ENCODE data around the gene ADCYAP1R1.

The ADCYAP1R1 gene

DNA sequence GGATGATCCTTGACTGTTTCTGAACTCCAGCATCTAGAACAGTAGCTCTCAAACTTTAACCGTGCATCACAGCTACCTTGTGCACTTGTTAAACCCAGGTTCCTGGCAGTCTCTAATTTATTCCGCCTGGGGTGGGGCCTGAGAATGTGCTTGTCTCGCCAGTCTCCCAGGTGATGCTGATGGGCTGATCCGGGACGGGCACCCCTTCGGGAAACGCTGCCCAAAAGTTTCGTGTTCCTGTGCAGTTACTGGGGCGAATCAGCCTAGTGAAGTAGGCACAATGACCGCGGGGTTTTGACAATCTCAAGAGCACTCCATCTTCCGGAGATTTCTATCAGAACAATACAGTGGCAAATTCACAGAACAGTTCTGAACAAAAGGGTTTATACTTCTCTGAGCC is 29.9 kb downstream of the ADCYAP1R1 start:
- Histone ChIP-seq H3K9me3 (no peaks in the 10 kb centered on the region), H3K36me3 (no peaks in the 10 kb centered on the region), H3K27me3 (peaks cover 0 to 20% of the 10 kb centered on the region in 2 donors), H3K4me3 (no peak overlapping the region), H3K27ac (no peak overlapping the region), H3K4me1 (no peaks in the 10 kb centered on the region)
- intact Hi-C loops (cut with DNase I; ENCODE audit: low total_unique reads): no loop called here
- DNase-seq: no peak
- TF ChIP-seq, protein P1, sequence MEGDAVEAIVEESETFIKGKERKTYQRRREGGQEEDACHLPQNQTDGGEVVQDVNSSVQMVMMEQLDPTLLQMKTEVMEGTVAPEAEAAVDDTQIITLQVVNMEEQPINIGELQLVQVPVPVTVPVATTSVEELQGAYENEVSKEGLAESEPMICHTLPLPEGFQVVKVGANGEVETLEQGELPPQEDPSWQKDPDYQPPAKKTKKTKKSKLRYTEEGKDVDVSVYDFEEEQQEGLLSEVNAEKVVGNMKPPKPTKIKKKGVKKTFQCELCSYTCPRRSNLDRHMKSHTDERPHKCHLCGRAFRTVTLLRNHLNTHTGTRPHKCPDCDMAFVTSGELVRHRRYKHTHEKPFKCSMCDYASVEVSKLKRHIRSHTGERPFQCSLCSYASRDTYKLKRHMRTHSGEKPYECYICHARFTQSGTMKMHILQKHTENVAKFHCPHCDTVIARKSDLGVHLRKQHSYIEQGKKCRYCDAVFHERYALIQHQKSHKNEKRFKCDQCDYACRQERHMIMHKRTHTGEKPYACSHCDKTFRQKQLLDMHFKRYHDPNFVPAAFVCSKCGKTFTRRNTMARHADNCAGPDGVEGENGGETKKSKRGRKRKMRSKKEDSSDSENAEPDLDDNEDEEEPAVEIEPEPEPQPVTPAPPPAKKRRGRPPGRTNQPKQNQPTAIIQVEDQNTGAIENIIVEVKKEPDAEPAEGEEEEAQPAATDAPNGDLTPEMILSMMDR (IDR thresholded peaks at IDR 0.05): no peak

DNA sequence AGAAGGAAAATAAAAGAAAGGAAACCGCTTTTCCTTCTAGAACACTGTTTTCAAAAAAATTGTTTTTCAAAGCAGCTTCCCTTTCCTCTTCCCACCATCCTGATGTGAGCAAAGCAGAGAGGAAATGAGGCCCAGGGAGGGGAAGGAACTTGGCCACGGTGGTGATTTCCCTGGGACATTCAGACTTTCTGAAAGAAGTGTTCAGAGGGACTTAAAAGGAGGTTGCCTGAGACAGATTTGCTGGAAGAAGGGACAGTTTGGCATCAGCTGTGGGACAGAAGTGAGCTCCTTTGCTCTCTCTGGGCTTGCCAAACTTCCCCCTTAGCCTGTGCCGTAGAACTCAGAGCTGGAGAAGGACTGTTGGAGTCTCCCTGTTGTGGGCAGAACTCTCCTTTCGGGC is 30.3 kb downstream of the ADCYAP1R1 start:
- Histone ChIP-seq H3K4me1 (no peaks in the 10 kb centered on the region), H3K9me3 (no peaks in the 10 kb centered on the region), H3K4me3 (no peak overlapping the region), H3K27me3 (peaks cover 0 to 20% of the 10 kb centered on the region in 2 donors), H3K27ac (no peak overlapping the region), H3K36me3 (no peaks in the 10 kb centered on the region)
- TF ChIP-seq, protein P1 (IDR thresholded peaks at IDR 0.05): no peak
- intact Hi-C loops (cut with DNase I; ENCODE audit: low total_unique reads): no loop called here
- DNase-seq: no peak

DNA sequence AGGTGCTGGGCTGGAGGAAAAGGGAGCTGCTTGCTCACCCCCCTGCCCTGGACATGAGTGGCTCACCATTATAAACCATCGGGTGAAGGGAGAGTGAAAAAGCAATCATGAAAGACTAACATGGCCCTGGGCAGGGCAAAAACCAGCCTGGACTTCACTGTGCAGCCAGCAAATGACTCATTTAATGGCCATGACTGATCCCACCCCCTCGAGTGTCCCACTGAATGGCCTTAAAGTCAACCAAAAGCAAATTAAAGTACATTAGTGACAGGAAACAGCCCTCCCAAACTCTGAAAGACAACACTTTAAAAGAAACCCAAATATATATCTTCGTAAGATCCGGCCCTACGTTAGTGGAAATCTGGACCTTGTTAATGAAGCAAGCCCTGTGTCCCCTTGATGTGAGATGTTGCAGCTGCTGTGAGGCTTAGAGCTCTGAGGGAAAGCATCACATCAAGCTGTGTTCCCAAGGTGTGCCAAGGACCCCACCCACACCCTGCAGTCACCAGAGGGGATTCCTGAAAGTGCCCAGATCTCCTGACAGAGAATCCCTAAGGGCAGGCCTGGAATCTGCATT is 31.2 kb downstream of the ADCYAP1R1 start:
- Histone ChIP-seq H3K27me3 (peaks cover 0 to 15% of the 10 kb centered on the region in 2 donors), H3K9me3 (no peaks in the 10 kb centered on the region), H3K36me3 (no peaks in the 10 kb centered on the region), H3K4me1 (no peaks in the 10 kb centered on the region), H3K4me3 (no peak overlapping the region), H3K27ac (no peak overlapping the region)
- no peak for DNase-seq
- TF ChIP-seq, protein P1 (IDR thresholded peaks at IDR 0.05): no peak
- intact Hi-C loops (cut with DNase I; ENCODE audit: low total_unique reads): no loop called here

DNA sequence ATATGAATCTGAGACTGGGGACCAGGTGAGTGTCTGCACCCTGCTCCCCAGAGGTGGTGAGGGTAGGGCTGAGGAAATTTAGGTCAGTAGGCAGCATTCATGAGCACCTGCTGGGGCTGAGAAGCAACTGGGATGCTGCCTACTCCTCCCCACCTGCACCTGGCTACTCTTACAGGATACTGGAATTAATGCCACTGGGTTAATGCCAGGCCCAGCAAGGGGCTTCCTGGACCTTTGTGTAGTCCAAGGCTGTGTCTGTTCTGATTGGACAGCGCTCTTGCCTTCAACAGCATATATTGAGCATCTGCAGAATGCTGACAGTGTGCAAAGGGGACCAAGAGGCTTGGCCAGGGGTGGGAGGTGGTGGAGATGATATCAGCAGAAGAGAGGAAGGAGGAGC is 32.1 kb downstream of the ADCYAP1R1 start:
- H3K27me3 ChIP-seq: peaks cover 0 to 7% of the 10 kb centered on the region in 2 donors
- DNase-seq: no peak
- TF ChIP-seq, protein P1 (IDR thresholded peaks at IDR 0.05): no peak
- intact Hi-C loops (cut with DNase I; ENCODE audit: low total_unique reads): no loop called here
- no peaks in the 10 kb centered on the region for H3K9me3 ChIP-seq
- H3K36me3 ChIP-seq: no peaks in the 10 kb centered on the region
- H3K4me3 ChIP-seq: no peak overlapping the region
- no peaks in the 10 kb centered on the region for H3K4me1 ChIP-seq
- no peak overlapping the region for H3K27ac ChIP-seq

DNA sequence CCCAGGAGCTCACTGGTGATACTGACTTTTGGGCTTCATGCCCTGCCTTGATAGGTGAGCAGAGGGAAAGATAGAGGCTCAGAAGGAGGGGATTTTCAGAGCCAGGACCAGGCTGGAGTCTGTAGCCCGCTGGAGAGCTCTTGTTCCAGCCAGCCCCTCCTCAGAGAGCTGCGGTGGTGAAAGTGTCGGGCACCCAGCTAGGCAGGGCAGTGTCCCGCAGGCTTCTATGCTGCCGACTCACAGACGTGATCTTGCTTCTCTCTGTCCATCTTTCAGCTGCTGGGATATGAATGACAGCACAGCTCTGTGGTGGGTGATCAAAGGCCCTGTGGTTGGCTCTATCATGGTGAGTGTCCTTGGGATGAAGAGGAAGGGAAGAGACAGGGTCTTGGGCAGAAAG is 35.2 kb downstream of the ADCYAP1R1 start:
- Histone ChIP-seq H3K4me1 (no peaks in the 10 kb centered on the region), H3K9me3 (no peaks in the 10 kb centered on the region), H3K36me3 (no peaks in the 10 kb centered on the region), H3K4me3 (no peak overlapping the region), H3K27me3 (peaks cover 0 to 2% of the 10 kb centered on the region in 2 donors), H3K27ac (no peak overlapping the region)
- TF ChIP-seq, protein P1 (IDR thresholded peaks at IDR 0.05): no peak
- no peak for DNase-seq
- intact Hi-C loops (cut with DNase I; ENCODE audit: low total_unique reads): no loop called here

Data from tibial artery (tissue), 4 donors.